GM19328 (cell line): Measurements from ENCODE around the gene BAZ2B.
A peak's percentile ranks its signal among the peaks of the same experiment; 100 is the strongest.

Experiments used
- ATAC-seq: cut with Tn5 transposase; IDR thresholded peaks from one replicate; pipeline ENCODE4 v1.9.1; 2021; ENCODE audit warnings: mild to moderate bottlenecking, moderate library complexity; ENCODE audit not compliant: unreplicated experiment

Gene BAZ2B

GRCh38 chr2:159617646-159618045, 1.3 kb upstream of the BAZ2B start:
- no peak for ATAC-seq

DNA sequence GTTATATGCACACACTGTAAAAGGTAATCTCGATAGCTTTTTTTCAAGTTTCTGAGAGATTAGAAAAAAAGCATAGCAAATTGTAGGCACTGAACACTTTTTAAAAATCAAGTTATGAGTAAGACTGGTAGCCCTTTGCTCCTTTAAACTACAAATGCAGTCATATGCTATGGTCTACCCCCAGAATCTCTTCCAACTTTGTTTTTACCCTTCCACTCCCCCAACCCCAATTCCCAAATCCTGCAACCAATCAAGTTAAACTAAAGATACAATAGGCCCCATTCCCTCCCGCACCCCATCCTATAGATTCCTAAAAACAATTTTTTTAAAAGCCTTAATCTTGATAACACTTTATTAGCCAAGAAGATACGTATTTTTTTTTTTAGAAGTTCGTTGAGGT, 752 bp upstream of the BAZ2B start:
- no peak for ATAC-seq

- ATAC-seq, result peak; percentile 62
Observed at GRCh38 chr2:159615367-159616285, 722 bp downstream of the BAZ2B start.

GRCh38 chr2:159614534-159615366, 1.6 kb downstream of the BAZ2B start:
- no peak for ATAC-seq

DNA sequence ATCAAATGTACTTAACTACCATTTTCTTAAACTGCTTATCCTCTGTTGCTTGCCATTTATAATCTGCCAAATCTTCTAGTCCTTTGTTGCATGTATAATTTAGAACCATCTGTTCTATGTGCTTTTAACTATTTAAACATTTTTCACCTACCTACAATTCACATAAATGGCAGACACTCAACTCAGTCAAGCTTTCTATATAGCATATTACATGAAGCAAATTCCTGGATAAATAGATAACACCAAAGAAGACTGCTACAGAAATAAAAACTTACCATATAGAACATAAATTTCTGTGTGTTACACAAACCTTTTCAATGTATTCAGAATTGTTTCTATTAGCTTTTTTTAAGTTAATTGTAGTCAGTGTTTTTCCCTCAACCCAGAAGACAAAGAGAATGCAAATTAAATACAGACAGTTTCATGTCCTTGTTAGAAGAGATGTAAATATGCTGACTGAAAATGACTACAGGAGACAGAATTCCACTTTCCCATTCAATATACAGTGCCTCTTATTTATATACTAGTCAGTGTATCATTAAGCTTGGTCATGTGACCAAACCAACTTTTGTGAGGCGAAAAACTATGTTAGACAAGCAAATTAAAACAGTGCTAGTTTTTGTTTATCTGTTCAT, 2.6 kb downstream of the BAZ2B start:
- no peak for ATAC-seq

DNA sequence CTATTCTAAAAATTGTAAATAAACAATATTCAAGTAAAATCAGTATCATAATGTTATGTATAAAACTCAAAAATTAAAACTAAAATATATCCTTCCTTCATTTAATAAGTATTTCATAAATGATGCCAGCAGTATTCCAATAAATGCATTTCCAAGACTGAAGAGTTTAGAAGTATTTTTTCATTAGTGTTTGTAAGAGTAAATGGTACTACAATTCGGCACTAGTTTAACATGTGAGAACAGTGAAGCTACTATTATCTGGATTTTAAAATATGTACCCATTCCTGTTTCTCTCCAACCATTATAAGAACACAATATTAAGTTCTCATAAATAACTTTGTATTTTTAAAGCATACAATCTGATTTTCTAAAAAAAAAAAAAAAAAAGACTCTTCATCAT, 3.3 kb downstream of the BAZ2B start:
- ATAC-seq, result no peak

GRCh38 chr2:159612255-159612901, 4.0 kb downstream of the BAZ2B start:
- no peak for ATAC-seq

DNA sequence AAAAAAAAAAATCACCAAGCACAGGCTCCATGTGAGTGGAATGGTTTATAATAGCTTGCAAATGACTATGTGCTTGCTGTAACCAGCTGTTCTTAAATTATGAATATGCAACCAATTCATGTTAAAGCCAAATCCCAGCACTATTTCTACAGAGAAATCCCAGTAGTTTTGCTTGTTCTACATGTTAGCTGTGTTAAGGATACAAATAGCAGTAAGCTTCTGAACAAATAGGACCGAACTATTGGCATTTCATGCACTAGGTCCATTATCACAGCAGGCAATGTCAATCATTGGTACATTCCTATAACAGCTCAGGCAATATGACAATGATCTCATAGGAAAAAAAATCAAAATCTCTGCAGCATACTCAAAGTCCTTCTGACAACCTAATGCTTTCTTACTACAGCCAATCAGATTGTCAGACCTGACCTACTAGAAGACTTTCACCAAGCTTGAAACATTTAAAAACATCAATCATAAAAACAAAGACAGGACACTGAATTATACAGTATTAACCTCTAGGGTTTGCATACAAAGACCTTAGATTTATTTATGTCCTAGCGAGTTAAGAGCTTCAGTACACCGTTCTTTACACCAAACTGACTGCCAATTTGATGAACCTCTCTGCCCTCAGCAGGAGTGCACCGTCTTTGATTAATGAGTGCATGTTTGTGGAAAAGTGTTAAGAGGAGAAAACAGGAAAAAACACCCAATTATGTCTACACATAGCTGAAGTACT, 6.4 kb downstream of the BAZ2B start:
- ATAC-seq, result no peak

DNA sequence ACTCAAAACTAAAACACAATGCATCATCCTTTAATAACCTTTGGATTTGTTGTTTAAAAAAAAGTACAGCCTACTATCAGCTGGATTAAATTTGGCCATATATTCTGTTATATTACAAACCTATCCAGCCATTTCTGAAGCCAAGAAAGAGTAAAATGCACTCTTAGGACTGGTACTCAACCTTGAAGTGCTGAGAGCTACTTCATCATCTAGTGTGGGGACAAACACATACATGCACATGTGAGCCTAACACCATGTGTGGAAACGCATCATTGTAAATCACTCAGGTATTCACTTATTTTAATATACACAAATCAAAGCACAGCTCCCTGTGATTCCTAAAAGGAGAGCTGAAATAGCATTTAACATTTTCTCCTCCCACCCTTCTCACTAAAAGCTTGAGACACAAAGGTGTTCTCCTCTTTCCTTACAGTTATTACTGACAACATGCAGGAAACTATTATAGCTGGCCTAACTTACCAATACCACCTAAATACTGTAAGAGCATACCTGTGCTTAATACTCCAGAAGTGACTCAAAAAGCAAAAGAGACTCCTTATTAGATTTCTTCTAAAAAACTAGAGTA, 7.5 kb downstream of the BAZ2B start:
- ATAC-seq, result no peak

- ATAC-seq, result no peak
Observed at GRCh38 chr2:159608108-159608507, 8.2 kb downstream of the BAZ2B start.

GRCh38 chr2:159606287-159606686, 10.1 kb downstream of the BAZ2B start:
- ATAC-seq, result no peak

GRCh38 chr2:159605441-159606178, 10.7 kb downstream of the BAZ2B start:
- ATAC-seq, result no peak

- no peak for ATAC-seq
Observed at GRCh38 chr2:159604159-159604558, 12.2 kb downstream of the BAZ2B start.

DNA sequence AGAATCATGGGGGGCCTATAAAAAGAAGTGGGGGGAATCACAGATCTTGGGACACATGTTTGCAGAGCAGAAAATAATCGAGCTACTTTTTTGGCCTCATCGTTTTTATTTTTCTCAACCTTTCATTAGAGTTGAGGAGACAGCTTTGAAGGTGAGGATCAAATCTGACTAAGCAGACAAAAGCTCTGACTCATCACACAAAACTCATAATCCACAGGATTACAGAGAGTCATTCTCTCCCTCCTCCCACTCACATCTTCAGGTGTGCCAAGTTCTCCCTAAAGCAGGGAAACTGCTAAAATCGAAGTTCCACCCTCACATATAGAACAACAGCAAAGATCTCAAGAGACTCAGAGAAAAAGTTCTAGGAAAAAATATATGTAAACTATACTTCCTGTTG, 15.6 kb downstream of the BAZ2B start:
- ATAC-seq, result no peak

DNA sequence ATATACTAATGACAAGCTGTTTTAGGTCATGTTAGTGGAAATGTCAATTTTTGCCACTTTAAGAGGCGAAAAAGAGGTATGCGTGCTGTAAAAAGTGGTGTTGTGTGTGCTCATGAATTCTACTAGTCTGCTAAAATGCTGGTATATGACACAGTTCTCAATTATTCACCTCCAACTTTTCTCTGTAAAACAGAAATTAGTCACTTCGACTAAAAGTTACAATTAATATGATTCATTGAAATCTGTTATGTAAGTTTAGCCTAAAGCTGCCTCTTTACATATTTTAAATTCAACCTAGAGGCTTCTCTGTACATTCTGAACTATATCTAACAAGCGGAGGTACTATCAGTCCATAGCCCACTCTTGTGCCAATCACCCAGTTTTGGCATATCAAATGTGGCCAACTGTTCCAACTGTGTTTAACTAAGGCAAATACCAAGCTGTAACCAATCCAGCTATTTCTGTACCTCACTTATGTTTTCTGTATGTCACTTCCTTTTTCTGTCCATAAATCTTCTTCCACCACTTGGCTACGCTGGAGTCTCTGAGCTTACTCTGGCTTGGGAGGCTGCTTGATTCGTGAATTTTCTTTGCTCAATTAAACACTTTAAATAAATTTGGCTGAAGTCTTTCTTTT, 20.8 kb downstream of the BAZ2B start:
- ATAC-seq, result no peak

DNA sequence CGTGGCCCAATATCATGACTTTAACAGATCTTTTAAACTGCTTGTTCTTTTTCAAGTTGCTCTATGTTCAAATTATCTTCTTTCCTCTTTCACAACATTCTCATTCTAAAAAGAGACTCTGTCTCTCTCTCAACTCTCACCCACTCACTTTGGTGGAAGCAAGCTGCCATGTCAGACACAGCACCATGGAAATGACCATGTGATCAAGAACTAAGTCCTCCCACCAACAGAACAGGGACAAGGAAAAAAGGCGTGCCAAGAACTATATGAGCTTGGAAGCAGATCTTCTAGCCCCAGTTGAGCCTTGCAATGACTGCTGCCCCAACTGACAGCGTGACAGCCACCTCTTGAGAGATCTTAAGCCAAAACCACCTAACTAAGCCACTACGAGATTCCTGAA, 23.9 kb downstream of the BAZ2B start:
- no peak for ATAC-seq

DNA sequence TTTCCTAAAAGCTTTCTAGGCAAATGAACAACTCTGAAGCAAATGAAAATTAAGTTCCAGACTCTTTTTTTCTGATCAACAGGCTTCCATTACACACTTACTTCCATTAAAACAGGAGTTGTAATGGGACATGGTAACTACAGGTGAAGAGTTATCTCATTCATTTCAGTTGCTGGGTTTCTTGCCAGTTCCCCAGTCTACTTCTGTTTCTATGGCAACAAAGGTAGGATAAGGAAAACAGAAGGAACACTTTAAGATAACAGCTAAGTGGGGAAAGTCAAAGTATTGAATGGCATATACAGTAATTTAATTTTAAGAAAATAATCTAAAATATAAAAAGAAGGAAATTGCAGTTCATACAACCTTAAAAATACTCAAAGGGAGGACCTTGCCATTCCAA, 25.1 kb downstream of the BAZ2B start:
- no peak for ATAC-seq

GRCh38 chr2:159589286-159589685, 27.1 kb downstream of the BAZ2B start:
- ATAC-seq, result no peak

- ATAC-seq, result no peak
Observed at GRCh38 chr2:159586034-159586433, 30.3 kb downstream of the BAZ2B start.
